Activated CD8-positive, alpha-beta memory T cell treated with anti-CD3 and anti-CD28 coated beads for 24 hours (primary cell): ENCODE data around the gene ISLR.
A peak's percentile ranks its signal among the peaks of the same experiment; 100 is the strongest.

Experiments
- DNase-seq: peaks from one replicate; pipeline ENCODE4 v3.0.0-alpha.2; 2020

The ISLR gene, protein sequence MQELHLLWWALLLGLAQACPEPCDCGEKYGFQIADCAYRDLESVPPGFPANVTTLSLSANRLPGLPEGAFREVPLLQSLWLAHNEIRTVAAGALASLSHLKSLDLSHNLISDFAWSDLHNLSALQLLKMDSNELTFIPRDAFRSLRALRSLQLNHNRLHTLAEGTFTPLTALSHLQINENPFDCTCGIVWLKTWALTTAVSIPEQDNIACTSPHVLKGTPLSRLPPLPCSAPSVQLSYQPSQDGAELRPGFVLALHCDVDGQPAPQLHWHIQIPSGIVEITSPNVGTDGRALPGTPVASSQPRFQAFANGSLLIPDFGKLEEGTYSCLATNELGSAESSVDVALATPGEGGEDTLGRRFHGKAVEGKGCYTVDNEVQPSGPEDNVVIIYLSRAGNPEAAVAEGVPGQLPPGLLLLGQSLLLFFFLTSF

DNA sequence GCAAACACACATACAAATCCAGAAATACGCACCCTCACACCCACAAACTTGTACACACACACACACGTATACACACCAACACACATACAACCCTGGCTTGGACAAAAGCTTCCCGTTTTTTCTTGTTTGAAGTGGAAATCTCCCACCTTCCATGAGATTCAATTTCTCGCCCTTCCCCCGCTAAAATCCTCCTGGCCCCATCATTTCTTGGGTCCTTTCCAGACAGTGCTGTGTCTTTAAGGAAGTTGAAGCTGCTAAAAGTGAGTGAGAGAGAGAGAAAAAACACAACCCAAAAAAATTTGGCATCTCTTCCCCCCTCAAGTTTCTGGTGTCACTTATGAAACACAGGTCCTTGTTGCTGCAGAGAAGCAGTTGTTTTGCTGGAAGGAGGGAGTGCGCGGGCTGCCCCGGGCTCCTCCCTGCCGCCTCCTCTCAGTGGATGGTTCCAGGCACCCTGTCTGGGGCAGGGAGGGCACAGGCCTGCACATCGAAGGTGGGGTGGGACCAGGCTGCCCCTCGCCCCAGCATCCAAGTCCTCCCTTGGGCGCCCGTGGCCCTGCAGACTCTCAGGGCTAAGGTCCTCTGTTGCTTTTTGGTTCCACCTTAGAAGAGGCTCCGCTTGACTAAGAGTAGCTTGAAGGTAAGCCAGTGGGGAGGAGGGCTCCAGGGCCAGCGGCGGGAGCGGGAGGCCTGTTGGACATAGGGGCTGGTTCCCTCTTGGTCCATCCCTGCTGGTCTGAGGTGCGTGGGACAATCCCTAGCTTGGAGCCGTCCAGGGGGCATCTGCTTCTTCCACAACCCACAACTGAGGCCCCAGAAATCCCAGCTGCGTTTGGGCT, at the start of gene ISLR:
Gene ISLR, plus strand, starts transcription at position 331 of the 839 bp plus-strand sequence. CDS start 1,149 bp downstream, outside the sequence.
- no peak for DNase-seq

DNA sequence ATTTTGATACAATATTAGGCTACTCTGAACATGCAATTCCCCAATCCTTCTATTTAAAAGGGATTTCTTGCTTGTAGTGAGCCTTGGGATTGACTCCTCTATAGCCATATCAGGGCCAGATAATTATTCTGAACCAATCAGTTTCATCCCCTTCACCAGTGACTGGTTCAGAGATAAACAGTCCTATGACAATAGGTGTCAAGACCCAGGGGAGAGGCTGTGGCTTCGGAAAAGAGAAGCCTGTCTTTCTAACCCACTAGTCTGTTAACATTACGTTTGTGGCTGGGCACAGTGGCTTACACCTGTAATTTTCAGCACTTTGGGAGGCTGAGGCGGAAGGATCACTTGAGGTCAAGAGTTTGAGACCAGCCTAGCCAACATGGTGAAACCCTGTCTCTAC, 49.3 kb upstream of the ISLR start:
- DNase-seq, result no peak

DNA sequence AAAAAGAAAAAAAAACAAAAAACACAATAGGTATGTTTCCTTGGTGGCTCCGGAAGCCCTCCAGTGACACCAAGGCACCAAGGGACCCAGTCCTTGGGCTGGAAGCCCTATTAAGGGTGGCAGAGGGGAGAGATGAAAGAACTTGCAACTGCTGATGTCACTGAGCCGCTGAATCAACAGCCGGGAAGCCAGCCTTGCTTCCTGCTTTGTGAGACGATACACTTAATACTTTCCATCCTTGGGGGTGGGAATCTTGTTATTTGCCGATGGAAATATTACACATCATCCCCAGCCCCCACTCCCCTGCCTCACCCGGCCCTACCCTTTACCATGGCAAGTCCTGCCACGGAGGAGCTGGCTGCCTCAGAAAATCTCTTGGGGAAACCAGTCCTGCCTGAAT, 48.8 kb upstream of the ISLR start:
- DNase-seq, result no peak

DNA sequence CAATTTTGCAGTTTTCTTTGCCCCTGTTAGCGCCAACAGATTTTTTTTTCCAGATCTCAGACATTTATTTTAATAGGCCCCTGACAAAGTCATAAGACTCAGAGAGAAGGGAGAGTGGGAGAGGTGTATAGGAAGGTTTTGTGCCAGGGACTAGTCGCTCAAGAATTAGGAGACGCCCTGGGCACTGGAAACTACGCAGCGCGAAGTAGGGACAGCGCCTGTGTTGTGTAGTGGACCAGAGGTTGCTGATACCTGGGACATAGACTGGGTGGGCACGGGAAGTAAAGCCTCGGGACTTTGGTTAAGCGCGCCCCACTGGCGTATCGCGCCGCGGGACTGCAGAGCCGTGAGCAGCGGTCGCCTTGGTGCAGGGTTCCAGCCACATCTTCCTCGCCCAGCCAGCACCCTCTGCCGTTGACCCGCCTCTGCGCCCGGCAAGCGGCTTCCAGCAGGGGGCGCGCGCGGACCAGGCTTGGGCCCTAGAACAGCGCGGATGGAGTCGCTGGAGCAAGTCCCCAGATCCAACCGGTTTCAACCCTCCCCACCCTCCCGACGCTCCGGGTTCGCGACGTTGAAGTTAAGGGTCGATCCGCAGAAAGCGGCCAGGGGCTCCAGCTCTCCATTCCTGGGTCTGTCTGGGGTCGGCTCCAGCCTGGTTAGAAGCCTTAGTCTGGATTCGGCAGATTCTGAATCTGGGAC, 46.1 kb upstream of the ISLR start:
- peak; percentile 98 for DNase-seq

DNA sequence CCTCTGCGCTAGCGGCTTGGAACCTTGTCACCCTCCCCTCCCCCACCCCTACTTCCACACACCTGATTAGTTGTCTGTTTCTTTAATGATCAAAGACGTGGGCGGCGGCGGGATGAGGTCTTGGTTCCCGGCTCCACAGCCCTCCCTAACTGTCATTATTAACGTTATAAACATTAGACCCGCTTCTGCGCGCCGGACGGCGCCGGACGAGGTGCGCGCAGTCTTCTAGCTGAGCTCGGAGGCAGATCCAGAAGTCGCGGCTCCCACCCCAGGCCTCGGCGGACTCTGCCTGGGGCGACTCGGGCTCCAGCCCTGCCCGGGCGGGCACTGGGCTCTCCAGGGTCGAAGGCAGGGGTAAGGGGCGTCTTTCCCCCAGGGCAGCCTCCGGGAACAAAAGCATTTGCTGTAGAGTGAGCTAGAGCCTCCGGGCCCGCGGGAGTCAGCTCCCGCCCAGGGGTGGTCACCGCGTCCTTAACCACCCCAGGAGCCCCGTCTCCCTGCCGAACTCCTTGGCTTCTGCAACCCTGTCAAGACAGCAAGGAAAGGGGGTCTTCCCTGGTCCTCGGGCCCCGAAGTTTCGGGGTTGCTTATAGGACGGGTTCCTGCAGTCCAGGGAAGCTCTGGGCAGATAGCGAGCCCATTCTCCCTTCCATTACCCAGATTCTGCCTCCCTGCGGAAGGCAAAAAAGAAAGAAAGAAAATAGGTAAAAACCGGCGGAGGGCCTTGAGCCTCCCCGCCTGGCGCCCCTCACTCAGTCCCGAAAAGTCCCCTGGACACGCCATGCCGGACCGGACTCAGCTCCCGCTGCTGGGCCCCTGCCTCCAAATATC, 45.3 kb upstream of the ISLR start:
- peak; percentile 64 for DNase-seq

DNA sequence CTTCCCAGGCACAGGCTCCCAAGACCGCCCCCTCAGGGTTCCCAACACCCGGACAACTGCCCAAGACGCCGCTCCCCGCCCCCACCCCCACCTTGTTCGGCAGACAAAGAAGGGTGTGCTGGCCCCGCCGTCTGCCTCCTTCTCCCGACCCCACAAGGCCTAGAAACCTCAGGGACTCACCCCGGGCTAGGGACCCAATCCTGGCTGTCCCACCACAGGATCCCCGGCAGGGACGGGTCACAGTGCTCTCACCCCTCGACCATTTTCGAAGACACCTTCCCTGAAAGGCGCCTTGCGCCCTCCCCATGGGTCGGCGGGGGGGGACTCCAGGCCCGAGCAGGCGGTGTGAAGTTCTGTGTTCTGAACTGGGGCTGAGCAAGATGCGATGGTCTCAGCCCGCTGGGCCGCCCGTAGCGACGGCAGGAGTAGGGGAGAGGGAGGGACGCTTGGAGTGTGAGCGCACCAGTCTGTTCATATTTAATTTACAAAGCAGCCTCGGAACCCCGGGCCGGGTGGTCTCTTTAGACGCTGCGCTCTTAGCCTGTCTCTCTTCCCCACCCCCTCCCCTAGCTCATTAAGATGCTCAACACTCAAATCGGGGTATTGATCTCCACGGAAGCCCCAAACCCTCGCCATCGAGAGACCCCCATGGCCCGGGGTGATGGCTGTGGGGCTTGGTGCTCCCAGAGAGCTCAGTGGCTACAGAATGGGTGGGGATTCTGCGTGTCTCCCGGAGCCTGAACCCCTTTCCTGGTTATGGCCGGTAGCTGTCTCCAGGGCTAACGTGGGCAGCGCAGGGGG, 44.5 kb upstream of the ISLR start:
- peak; percentile 58 for DNase-seq

DNA sequence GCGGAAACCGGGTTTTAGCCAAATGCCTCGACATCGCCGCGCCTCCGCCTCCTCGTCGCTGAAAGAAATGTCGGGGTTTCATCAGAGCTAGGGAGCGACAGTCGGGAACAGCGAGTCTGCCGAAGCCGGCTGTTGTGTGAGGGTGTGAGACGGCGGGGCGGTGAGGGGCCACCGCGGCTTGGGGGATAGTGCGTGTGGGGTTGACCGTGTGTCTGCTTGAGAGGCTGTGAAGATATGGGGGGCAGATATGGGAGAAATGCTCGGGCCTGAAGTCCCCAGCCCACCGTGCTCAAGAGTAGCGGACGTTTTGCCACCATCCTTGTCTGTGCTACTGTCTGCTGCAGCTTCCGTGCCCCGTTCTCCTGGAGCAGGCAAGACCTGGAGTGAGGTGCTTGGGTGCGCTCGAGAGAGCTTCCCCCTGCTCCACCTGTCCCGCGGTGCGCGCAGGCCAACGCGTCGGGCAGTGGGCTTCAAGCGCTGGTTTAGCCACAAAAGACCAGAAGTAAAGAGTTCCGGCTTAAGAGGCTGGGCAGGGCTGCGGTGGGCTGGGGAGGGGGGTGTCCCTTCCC, 43.8 kb upstream of the ISLR start:
- DNase-seq, result peak; percentile 59

DNA sequence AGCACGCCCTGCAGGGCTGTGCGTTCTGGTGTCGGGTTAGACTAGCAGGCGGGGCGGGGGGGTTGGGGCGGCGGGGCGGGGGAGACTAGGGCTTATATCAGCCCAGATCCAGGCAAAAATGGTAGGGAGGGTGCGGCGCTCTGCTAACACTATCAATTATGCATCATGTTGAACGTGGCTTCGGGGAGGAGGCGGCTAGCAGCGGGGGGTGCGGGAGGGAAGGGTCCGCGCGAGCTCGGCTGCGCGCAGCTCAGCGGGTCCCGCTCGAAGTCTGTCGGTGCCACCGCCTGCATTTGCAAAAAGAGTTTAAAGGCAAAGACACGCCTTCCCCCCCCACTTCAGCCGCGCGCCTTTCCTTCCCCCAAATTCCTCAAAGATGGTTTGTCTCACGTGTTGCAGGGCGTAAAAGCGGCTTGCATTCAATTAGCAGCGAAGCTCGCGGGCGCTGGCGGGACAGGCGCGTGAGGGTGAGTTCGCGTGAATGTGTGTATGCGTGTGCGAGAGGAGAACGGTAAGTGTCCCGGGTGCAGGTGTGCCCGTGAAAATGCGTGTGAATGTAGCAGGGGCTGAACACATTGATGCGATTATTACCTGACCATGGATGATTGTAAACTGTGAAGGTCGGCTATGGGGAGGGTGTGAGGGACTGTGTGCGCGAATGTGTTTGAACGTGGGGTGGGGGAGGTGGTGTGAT, 43.2 kb upstream of the ISLR start, which contains the start of gene ISLR2:
Gene ISLR2, plus strand, starts transcription at position 432 of the 694 bp plus-strand sequence. CDS start 2,169 bp downstream, outside the sequence.
- DNase-seq, result no peak

DNA sequence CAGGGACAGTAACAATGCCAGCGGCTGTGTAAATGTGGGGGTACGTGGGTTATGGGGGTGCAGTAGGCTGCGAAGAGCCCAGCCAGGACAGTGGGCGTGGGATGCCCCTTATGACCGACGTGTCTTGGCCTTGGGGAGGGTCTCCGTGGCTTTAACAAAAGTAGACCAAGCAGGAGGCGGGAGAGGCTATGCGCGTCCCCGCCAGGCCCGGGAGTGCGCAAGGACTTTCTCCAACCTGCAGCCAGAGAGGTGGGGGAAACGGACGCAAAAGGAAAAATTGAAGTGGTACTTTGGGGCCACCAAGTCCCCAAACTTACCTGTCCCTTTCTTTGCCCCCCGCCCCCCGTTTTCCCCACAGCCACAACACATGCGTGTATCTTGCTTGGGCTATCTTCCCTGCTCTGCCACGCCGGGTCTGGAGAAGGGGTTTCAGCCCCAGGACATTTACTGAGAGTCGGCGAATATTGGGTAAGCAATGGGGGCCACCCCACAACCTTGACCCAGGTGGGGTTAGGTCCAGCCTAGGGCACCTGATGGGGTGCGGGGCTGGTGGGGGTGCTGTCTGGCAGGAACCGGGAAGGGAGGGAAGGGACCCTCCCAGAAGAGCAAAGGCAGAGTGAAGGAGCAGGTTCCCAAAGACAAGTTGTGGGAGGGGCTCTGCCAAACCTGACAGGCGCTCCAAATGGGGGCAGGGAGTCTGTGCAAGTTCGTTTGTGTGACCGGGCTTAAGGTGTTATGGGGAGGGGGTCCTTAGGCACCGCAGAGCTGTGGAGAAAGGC, 42.5 kb upstream of the ISLR start:
- no peak for DNase-seq

DNA sequence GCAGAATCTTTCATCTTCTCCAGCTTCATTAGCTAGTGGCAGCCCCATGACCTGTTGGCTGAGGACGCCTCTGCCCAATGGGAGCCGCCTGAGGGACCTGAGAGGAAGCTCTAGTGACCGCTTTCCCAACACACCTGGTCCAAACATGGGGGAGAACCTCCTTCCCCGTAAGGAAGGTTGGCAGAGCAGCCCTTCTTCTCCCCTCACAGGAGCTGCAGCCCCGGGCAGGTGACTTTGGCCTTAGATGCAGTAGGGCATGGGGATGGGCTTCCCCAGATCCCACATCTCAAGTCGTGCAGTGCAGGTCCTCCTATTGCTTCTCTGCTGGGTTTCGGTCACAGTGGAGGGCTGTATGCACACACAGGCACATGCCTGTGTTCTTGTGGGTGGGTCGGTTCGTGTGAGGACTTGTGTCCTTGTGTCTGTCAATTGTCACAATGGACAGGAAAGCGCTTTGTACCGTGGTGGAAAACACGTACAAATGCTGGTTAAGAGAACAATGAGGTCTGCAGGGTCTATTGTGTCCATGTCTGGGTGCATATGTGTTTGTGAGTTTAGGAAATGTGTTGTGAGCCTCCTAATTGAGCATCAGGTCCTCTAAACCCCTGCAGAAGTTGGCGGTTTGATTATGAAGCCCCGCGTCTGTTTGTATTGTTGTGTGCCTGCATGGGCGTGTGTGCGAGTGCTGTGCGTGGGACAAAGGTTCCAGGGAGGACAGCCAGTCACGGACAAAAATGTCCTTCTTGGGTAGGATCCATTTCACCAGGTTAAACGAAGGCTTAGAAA, 41.7 kb upstream of the ISLR start:
- peak; percentile 61 for DNase-seq

DNA sequence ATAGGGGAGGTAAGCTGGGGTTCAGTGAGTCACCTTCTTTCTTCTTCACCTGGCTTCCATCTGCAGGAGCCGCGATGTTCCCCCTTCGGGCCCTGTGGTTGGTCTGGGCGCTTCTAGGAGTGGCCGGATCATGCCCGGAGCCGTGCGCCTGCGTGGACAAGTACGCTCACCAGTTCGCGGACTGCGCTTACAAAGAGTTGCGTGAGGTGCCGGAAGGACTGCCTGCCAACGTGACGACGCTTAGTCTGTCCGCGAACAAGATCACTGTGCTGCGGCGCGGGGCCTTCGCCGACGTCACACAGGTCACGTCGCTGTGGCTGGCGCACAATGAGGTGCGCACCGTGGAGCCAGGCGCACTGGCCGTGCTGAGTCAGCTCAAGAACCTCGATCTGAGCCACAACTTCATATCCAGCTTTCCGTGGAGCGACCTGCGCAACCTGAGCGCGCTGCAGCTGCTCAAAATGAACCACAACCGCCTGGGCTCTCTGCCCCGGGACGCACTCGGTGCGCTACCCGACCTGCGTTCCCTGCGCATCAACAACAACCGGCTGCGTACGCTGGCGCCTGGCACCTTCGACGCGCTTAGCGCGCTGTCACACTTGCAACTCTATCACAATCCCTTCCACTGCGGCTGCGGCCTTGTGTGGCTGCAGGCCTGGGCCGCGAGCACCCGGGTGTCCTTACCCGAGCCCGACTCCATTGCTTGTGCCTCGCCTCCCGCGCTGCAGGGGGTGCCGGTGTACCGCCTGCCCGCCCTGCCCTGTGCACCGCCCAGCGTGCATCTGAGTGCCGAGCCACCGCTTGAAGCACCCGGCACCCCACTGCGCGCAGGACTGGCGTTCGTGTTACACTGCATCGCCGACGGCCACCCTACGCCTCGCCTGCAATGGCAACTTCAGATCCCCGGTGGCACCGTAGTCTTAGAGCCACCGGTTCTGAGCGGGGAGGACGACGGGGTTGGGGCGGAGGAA, 40.5 kb upstream of the ISLR start:
- DNase-seq, result peak; percentile 64

DNA sequence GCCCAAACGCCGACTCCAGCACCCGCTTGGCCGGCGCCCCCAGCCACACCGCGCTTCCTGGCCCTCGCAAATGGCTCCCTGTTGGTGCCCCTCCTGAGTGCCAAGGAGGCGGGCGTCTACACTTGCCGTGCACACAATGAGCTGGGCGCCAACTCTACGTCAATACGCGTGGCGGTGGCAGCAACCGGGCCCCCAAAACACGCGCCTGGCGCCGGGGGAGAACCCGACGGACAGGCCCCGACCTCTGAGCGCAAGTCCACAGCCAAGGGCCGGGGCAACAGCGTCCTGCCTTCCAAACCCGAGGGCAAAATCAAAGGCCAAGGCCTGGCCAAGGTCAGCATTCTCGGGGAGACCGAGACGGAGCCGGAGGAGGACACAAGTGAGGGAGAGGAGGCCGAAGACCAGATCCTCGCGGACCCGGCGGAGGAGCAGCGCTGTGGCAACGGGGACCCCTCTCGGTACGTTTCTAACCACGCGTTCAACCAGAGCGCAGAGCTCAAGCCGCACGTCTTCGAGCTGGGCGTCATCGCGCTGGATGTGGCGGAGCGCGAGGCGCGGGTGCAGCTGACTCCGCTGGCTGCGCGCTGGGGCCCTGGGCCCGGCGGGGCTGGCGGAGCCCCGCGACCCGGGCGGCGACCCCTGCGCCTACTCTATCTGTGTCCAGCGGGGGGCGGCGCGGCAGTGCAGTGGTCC, 39.7 kb upstream of the ISLR start:
- DNase-seq, result peak; percentile 59

DNA sequence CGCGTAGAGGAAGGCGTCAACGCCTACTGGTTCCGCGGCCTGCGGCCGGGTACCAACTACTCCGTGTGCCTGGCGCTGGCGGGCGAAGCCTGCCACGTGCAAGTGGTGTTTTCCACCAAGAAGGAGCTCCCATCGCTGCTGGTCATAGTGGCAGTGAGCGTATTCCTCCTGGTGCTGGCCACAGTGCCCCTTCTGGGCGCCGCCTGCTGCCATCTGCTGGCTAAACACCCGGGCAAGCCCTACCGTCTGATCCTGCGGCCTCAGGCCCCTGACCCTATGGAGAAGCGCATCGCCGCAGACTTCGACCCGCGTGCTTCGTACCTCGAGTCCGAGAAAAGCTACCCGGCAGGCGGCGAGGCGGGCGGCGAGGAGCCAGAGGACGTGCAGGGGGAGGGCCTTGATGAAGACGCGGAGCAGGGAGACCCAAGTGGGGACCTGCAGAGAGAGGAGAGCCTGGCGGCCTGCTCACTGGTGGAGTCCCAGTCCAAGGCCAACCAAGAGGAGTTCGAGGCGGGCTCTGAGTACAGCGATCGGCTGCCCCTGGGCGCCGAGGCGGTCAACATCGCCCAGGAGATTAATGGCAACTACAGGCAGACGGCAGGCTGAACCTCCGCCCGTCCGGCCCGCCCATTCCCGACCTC, 39.0 kb upstream of the ISLR start:
- DNase-seq, result peak; percentile 70

DNA sequence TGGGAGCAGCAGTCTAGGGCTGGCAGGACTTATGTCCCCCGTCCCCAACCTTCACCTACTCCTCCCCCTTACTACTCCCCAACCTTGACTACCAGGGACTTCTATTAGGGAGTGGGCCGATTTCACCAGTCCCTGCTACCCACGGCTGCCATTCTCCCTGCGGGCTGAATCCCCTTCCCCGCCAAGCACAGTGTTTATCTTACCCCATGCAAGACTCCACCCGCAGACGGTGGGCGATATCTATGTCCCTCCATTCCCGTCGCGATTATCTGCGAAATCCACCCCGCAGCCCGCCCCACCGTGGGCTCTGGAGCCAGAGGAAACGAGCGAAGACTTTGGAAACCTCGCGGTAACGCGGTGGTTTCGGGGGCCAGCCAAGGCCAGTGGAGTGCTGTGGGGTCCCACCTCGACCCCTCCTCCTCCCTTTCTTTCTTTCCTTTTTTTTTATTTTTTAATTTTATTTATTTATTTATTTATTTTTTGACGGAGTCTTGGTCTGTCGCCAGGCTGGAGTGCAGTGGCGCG, 38.4 kb upstream of the ISLR start:
- no peak for DNase-seq

DNA sequence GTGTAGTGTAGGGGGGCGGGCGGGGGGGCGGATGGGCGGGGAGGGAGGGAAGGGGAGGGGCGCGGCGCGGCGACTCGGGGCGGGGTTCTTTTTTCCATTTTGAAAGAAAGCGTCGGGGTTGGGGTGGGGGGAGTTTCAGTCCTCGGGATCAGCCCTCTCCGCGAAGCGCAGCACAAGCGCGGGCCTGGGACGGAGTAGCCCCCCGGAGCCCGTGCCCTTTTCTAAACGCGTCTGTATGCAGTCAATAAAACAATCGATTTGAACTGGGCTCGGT, 37.0 kb upstream of the ISLR start:
- no peak for DNase-seq

DNA sequence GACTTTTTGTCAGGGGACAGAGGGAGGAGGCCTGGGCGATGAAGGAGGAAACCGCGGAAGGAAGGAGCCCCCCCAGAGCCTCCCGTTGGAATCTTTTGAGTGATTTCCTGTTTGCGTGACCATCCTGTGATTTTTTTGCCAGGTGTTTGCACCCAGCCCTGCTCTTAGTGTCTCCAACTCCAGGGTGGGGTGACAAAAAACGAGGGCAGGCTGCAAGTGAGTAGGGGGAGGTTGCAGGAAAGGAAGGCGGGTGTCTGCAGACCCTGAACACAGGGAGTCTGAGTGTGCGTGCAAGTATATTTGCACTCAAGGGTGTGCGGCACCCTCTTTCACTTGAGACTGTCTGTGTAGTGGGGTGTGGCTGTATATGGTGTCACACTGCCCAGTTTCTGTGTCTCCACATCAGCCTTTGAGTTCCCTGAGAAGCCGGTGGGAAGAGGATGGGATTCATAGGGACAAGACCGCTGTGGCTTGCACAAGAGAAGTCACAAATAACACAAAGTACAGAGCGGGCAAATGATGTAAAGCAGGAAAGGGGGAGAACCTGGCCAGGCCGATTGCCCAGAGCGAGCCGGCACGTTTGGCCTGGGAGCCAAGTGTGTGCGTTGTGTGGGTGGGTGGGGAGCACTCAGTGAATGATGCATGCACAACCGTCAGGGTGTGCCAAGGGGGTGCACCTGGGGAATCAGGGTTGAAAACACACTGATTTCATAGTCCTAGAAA, 36.5 kb upstream of the ISLR start:
- no peak for DNase-seq
